HUES64 (cell line): Measurements from ENCODE around the gene TRIM72. TPM values are rescaled to one million over a fixed set of nuclear protein-coding genes. Genes with fewer than 3 reads are reported as not detected.
A peak's percentile ranks its signal among the peaks of the same experiment; 100 is the strongest.
"Not testable (repeated sequence)": the region's sequence is repeated elsewhere in the genome, so short reads cannot be mapped to it uniquely, and the experiment has no call there.

Source experiments
- H3K27ac ChIP-seq: 2 replicates; pipeline ENCODE4 v1.7.0; 2013; ENCODE audit warnings: low read depth, low read length, inconsistent platforms
- H3K27me3 ChIP-seq: 2 replicates; pipeline ENCODE4 v1.6.1; 2013; ENCODE audit warnings: mild to moderate bottlenecking, low read length; ENCODE audit not compliant: insufficient read depth
- H3K36me3 ChIP-seq: 2 replicates; pipeline ENCODE4 v1.6.1; 2013; ENCODE audit warnings: mild to moderate bottlenecking, low read length; ENCODE audit not compliant: insufficient read depth
- H3K4me1 ChIP-seq: 2 replicates; pipeline ENCODE4 v1.6.1; 2013; ENCODE audit warnings: mild to moderate bottlenecking, low read length, moderate library complexity; ENCODE audit not compliant: insufficient read depth
- H3K4me3 ChIP-seq: 2 replicates; pipeline ENCODE4 v1.5.1; 2013; ENCODE audit warnings: mild to moderate bottlenecking, low read length, moderate library complexity
- H3K9ac ChIP-seq: 2 replicates; pipeline ENCODE4 v1.6.1; 2013; ENCODE audit warnings: mild to moderate bottlenecking, low read depth, low read length
- H3K9me3 ChIP-seq: 2 replicates; pipeline ENCODE4 v1.6.1; 2013; ENCODE audit warnings: low read depth, low read length; ENCODE audit not compliant: insufficient read depth
- WGBS: fragments of 150-250, 120-280 bp; methylation state at CpG from one replicate; pipeline ENCODE4 v1.1.7; 2013; ENCODE audit warnings: missing lambda C conversion rate; 5-methylcytosine and 5-hydroxymethylcytosine counted together
- polyA plus RNA-seq, 2 experiments: library from polyadenylated mRNA; stranded (reverse); fragments of 50-300 nt; gene quantifications; one replicate each; pipeline ENCODE4 v1.2.3, GENCODE V29; 2013

The TRIM72 gene, protein sequence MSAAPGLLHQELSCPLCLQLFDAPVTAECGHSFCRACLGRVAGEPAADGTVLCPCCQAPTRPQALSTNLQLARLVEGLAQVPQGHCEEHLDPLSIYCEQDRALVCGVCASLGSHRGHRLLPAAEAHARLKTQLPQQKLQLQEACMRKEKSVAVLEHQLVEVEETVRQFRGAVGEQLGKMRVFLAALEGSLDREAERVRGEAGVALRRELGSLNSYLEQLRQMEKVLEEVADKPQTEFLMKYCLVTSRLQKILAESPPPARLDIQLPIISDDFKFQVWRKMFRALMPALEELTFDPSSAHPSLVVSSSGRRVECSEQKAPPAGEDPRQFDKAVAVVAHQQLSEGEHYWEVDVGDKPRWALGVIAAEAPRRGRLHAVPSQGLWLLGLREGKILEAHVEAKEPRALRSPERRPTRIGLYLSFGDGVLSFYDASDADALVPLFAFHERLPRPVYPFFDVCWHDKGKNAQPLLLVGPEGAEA
- 0.30 TPM for polyA plus RNA-seq (2013, experiment 1 of 2)
- 0.13 TPM for polyA plus RNA-seq (2013, experiment 2 of 2)

DNA sequence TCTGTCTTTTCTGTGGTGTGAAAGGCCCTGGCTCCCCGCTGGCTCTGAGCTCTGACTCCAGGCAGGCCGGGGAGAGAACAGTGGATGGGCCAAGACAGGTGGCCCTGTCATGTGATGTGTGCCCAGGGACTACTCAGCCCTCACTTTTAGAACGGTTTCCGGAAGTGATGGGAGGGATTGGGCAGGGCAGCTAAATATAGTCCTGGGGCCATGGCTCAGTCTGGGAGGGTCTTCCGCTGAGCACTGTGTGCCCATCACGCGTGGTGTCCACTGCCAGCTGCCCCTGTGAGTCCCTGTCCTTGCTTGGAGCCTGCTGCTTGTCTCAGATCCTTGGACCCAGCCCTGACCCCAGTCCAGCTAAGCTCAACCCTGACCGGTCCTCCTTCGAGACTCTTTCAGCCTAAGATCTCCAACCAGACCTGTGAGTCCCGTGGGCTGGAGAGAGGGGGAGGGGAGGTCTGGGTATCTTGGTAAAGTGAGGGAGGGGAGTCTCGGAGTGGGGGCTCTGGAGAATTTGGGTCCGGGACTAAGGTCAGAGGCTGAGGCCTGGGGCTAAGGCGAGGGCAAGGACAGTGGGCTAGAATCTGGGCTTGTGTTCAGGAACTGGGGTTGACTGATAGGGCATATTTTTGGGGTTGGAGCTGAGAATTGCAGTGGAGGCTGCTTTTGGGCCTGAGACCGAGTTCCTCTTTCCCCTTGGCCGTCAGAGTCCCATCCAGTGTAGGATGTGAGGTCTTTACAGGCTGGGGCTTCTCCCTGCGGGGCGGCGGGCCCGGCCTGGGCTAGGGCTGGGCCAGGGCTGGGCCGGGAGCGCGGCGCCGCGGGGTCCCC lies at the start of gene TRIM72:
Gene TRIM72 (plus strand): TSS at position 243 of the 831 bp plus-strand sequence. CDS start 620 bp downstream, outside the sequence.
- WGBS = 43% methylated on average over 25 of the region's 25 CpGs
- peak within 1 kb of the TSS; percentile 63 for H3K9ac ChIP-seq

DNA sequence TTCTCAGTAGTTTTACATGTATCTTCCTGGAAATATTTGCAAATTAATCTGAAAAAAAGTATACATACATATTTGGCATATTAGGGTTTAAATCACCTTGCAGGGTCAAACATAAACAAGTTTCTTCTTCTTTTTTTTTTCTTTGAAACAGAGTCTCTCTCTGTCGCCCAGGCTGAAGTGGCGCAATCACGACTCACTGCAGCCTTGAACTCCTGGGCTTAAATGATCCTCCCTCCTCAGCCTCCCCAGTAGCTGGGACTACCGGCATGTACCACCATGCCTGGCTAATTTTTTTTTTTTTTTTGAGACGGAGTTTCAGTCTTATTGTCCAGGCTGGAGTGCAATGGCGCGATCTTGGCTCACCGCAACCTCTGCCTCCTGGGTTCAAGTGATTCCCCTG lies 46.6 kb upstream of the TRIM72 start:
- no peaks in the 10 kb centered on the region for H3K36me3 ChIP-seq
- 94% methylated on average over 8 of the region's 8 CpGs for WGBS
- no peak overlapping the region for H3K27ac ChIP-seq
- H3K9me3 ChIP-seq = no peaks in the 10 kb centered on the region
- H3K9ac ChIP-seq = no peak overlapping the region
- no peaks in the 10 kb centered on the region for H3K4me1 ChIP-seq
- H3K27me3 ChIP-seq = no peaks in the 10 kb centered on the region
- no peak overlapping the region for H3K4me3 ChIP-seq

More for the DNA sequence above, at the start of gene TRIM72:
- H3K9me3 ChIP-seq = no peaks in the 10 kb centered on the region
- H3K36me3 ChIP-seq = no peaks in the 10 kb centered on the region
- peaks cover 56% of the 10 kb centered on the region for H3K27me3 ChIP-seq
- H3K4me3 ChIP-seq = peak within 1 kb of the TSS; percentile 69
- H3K27ac ChIP-seq = 0 out of 2 replicates have a peak within 1 kb of the TSS, but pooled peaks have one; percentile 35
- peaks cover 5% of the 10 kb centered on the region; the same call in 1 of the 2 replicates for H3K4me1 ChIP-seq

DNA sequence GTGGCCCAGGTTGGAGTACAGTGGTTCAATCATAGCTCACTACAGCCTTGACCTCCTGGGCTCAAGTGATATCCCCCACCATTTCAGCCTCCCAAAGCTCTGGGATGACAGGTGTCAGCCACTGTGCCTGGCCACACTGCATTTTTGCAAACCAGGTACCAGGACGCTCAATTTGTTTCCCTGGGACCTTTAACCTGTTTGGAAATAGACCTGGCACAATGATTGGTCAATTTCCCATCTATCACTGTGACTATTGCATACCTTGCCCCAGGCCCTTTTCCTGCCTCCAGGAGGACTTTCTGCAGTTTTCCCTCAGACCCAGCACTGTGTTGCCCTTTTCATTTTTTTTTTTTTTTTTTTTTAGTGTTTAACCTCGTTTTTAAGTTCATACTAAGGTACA lies 45.1 kb upstream of the TRIM72 start:
- H3K4me3 ChIP-seq = no peak overlapping the region
- no peaks in the 10 kb centered on the region for H3K9me3 ChIP-seq
- no peaks in the 10 kb centered on the region for H3K27me3 ChIP-seq
- H3K36me3 ChIP-seq = no peaks in the 10 kb centered on the region
- no peak overlapping the region for H3K9ac ChIP-seq
- H3K27ac ChIP-seq = no peak overlapping the region
- WGBS = 90% methylated on average over 1 of the region's 2 CpGs
- no peaks in the 10 kb centered on the region for H3K4me1 ChIP-seq

DNA sequence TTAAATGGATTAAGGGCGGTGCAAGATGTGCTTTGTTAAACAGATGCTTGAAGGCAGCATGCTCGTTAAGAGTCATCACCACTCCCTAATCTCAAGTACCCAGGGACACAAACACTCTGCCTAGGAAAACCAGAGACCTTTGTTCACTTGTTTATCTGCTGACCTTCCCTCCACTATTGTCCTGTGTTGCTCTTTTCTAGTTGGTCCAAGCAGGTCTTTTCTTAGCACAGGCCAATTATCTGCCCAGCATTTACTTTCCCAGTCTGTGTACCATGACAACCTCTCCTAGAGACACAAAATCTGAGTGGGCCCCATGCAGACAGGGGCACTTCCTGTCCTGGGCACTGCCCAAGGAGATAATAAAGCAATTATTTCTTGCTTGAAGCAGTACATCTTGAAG lies 43.9 kb upstream of the TRIM72 start:
- H3K27me3 ChIP-seq, H3K4me1 ChIP-seq: not testable (repeated sequence)
- no CpG with 5 or more reads among the region's 2 CpGs for WGBS

DNA sequence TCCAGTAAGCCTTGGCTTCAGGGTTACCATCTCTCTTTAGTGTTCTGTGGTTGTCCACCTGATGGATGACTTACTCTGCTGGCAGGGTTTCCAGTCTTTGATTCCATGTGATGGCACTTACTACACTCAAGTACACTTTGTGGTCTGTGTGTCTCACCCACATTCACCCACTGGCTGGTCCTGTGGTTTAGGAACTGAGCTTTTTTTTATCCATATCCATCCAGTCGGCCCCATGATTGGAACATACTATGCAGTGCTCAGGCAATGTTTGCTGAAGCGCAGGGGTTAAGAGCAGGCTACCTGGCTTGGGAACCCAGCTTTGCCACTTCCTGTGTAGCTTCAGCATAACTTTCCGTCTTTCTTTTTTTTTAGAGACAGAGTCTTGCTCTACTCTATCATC lies 36.8 kb upstream of the TRIM72 start:
- WGBS = 93% methylated on average over 3 of the region's 3 CpGs
- H3K9me3 ChIP-seq = no peaks in the 10 kb centered on the region
- no peak overlapping the region for H3K27ac ChIP-seq
- peaks cover 10% of the 10 kb centered on the region for H3K36me3 ChIP-seq
- no peaks in the 10 kb centered on the region for H3K27me3 ChIP-seq
- H3K4me1 ChIP-seq = peaks cover 7% of the 10 kb centered on the region
- H3K4me3 ChIP-seq = no peak overlapping the region
- no peak overlapping the region for H3K9ac ChIP-seq

More for the DNA sequence above, 43.9 kb upstream of the TRIM72 start:
- not testable (repeated sequence) for H3K9me3 ChIP-seq, H3K36me3 ChIP-seq, H3K9ac ChIP-seq, H3K27ac ChIP-seq, H3K4me3 ChIP-seq

DNA sequence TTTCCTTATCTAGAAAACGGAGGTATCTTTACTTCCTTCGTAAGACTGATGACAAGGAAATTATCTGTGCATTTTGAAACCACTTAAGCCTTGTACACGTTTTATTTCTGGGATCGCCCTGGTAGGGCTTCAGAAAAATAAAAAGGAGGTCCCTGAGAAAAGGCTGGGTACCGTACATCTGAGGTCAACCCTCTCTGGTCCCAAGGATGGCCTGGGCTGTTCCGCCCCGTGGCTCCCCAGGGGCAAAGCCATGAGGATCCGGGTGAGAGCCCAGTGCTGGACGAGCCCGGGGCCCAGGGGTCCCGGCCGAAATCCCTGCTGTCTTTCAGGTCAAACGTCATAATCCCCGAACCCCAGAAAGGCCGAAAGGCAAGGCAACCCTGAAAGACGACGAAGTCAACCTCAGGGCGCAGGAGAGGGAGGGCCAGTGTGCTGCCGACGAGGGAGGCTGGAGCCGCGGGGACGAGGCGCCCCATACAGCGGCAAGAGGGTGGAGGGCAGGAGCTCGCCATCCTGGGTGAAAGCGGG lies 34.6 kb upstream of the TRIM72 start:
- WGBS = 4% methylated on average over 27 of the region's 27 CpGs
- Histone ChIP-seq H3K27ac (peak overlapping the region; percentile 96), H3K9me3 (no peaks in the 10 kb centered on the region), H3K27me3 (no peaks in the 10 kb centered on the region), H3K36me3 (peaks cover 31% of the 10 kb centered on the region), H3K9ac (peak overlapping the region; percentile 99), H3K4me1 (peaks cover 12% of the 10 kb centered on the region), H3K4me3 (peak overlapping the region; percentile 88)

DNA sequence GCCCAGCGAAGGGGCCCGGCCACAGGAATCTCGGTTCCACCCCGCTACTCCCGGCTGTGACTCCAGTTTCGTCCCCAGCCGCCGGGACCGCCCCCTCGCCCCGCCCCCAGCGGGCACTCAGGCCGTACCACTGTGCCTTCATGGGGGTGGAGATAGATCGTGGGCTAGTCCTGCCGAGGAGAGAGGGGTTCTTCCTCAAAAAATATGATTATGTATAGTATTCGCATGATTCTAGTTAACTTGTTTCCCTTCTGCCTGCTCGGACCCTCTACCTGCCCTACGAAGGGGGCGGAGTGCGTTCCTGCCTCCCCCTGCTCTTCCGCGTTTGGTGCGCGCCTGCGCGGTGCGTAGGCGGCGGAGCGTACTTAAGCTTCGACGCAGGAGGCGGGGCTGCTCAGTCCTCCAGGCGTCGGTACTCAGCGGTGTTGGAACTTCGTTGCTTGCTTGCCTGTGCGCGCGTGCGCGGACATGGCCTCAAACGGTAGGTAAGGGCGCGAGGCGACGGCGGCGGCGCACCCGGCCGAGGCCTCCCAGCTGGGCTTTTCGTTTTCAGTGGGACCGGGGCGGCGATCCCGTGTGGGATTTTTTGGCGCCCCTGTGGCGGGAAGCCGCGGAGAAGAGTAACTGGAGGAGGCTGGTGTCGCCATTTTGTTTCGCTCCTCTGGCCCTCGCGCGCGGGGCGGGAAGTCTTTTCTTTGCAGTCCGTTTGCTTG lies 34.0 kb upstream of the TRIM72 start, which contains the start of gene FUS:
Gene FUS (plus strand): TSS at position 393 of the 713 bp plus-strand sequence. CDS start 76 bp downstream, at position 469.
- peak within 1 kb of the TSS; percentile 99 for H3K9ac ChIP-seq
- H3K36me3 ChIP-seq = peaks cover 37% of the 10 kb centered on the region
- H3K9me3 ChIP-seq = no peaks in the 10 kb centered on the region
- peak within 1 kb of the TSS; percentile 96 for H3K27ac ChIP-seq
- under 1% methylated on average over 69 of the region's 69 CpGs for WGBS
- H3K27me3 ChIP-seq = no peaks in the 10 kb centered on the region
- peak within 1 kb of the TSS; percentile 88 for H3K4me3 ChIP-seq
- H3K4me1 ChIP-seq = peaks cover 12% of the 10 kb centered on the region

DNA sequence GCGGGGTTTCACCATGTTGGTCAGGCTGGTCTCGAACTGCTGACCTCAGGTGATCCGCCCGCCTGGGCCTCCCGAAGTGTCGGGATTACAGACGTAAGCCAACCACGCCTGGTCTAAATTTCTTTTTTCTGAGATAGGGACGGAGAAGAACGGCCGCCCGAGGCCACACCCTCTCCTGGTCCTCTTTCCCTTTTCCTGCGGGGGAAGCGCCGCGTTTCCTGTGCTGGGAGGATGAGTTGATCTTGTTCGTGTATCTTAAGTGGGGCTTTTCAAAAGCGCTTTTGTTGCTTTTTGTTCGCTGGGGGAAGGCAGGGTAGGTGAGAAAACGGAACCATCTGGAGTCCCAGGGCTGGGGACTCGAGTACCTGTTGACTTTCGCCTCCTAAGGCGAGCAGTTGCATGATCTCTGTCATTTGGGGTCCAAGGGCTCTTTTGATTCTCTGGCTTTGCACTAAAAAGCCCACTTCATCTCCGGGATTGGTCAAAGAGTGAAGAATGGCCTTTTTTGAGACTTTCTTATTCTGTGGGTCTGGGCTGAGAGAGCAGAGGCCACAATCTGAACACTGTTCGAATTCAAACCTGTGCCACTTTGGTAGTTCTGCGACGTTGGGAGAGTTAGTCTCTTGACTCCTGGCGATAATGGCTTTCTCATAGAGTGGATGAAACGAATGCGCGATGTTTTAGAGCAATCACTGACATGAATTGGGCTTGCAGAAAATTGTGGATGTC lies 32.7 kb upstream of the TRIM72 start:
- Histone ChIP-seq H3K4me1 (peaks cover 12% of the 10 kb centered on the region), H3K27me3 (no peaks in the 10 kb centered on the region), H3K36me3 (peaks cover 51% of the 10 kb centered on the region), H3K27ac (peak overlapping the region; percentile 96), H3K9ac (peak overlapping the region; percentile 99), H3K9me3 (no peaks in the 10 kb centered on the region), H3K4me3 (peak overlapping the region; percentile 88)
- 1% methylated on average over 30 of the region's 31 CpGs for WGBS

DNA sequence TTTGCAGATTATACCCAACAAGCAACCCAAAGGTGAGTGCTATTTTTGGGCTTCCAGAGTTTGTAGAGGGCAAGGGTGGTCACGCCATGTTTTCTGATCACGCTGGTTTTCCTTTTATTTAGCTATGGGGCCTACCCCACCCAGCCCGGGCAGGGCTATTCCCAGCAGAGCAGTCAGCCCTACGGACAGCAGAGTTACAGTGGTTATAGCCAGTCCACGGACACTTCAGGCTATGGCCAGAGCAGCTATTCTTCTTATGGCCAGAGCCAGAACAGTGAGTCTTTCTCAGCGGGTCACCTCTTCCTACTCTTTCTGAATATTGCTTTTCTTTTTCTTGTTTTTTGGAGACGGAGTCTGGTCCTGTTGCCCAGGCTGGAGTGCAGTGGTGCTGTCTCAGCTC lies 31.5 kb upstream of the TRIM72 start:
- Histone ChIP-seq H3K4me1 (peaks cover 12% of the 10 kb centered on the region), H3K9ac (peak overlapping the region; percentile 99; the same call in 1 of the 2 replicates), H3K27me3 (no peaks in the 10 kb centered on the region), H3K27ac (no peak overlapping the region), H3K9me3 (no peaks in the 10 kb centered on the region), H3K36me3 (peaks cover 62% of the 10 kb centered on the region), H3K4me3 (peak overlapping the region; percentile 88)
- 35% methylated on average over 7 of the region's 7 CpGs for WGBS
